Measurements from ENCODE around the gene PRKCZ. TPM values are rescaled to one million over a fixed set of nuclear protein-coding genes. Genes with fewer than 3 reads are reported as not detected.

The PRKCZ gene
- total and polyA plus RNA-seq, 7 donors = 0.07 to 2.3 (median 0.42) TPM; not detected in 1

DNA sequence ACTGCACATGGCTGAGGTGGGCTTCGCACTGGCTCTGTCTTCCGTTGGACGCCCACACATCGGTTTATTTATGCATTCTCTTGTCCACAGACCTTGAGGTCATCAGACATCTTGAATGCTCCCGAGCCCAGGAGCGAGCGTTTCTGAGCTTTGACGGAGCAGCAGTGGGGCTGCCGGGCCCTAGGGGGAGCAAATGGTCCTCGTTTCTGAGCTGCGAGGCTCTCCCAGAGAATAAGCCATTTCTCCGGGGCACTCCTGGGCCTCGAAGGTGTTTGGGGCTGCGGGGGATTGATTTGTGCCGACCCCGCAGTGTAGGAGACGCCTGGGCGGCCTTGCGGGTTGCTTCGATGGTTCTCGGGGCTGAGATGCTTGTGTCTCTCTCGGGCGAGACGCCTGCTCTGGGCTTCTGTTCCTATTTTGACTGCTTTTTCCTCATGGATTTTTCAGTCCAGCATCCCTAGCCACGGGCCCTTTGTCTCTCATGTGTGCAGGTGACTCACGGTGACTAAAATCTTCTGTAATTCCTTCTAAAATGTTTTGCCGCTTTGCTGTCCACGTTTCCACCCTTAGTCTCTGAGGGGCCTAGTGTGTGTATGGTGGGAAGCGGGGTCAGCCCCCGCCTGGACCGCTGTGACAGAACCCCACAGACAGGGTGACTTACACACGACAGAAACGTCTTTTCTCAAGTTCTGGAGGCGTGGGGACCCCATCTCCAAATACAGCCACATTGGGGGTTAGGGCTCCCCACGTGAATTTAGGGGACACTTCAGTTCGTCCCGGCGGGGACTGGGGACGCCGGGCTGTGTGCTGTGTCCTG is 82.2 kb downstream of the PRKCZ start:
- Histone ChIP-seq H3K36me3 (ENCODE audit: insufficient read depth in 1 of 2, low read depth in 1 of 2) (no peaks in the 10 kb centered on the region), H3K27ac (peak overlapping the region; percentile 42), H3K4me3 (peak overlapping the region; percentile 60), H3K4me1 (peaks cover 6% of the 10 kb centered on the region), H3K27me3 (ENCODE audit: insufficient read depth in 3 of 3, low read length in 2 of 3) (peaks cover 0 to 64% (median 37%) of the 10 kb centered on the region in 3 donors), H3K9me3 (no peaks in the 10 kb centered on the region)
- ATAC-seq = peak in 2 of 4 donors; percentile 21 to 38
- TF ChIP-seq, protein P1, sequence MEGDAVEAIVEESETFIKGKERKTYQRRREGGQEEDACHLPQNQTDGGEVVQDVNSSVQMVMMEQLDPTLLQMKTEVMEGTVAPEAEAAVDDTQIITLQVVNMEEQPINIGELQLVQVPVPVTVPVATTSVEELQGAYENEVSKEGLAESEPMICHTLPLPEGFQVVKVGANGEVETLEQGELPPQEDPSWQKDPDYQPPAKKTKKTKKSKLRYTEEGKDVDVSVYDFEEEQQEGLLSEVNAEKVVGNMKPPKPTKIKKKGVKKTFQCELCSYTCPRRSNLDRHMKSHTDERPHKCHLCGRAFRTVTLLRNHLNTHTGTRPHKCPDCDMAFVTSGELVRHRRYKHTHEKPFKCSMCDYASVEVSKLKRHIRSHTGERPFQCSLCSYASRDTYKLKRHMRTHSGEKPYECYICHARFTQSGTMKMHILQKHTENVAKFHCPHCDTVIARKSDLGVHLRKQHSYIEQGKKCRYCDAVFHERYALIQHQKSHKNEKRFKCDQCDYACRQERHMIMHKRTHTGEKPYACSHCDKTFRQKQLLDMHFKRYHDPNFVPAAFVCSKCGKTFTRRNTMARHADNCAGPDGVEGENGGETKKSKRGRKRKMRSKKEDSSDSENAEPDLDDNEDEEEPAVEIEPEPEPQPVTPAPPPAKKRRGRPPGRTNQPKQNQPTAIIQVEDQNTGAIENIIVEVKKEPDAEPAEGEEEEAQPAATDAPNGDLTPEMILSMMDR (IDR thresholded peaks at IDR 0.05) = peak; percentile 19
- DNase-seq = peak in 1 of 2 donors; percentile 43
- intact Hi-C loops (cut with DNase I) = loop anchor here in 1 of 2 donors (2.0 kb wide), 1 partner anchor 42 kb away; no protein-coding TSS in a partner anchor
- 14 to 23% (median 15%) methylated on average over 40 of the region's 40 CpGs for WGBS, 3 donors

DNA sequence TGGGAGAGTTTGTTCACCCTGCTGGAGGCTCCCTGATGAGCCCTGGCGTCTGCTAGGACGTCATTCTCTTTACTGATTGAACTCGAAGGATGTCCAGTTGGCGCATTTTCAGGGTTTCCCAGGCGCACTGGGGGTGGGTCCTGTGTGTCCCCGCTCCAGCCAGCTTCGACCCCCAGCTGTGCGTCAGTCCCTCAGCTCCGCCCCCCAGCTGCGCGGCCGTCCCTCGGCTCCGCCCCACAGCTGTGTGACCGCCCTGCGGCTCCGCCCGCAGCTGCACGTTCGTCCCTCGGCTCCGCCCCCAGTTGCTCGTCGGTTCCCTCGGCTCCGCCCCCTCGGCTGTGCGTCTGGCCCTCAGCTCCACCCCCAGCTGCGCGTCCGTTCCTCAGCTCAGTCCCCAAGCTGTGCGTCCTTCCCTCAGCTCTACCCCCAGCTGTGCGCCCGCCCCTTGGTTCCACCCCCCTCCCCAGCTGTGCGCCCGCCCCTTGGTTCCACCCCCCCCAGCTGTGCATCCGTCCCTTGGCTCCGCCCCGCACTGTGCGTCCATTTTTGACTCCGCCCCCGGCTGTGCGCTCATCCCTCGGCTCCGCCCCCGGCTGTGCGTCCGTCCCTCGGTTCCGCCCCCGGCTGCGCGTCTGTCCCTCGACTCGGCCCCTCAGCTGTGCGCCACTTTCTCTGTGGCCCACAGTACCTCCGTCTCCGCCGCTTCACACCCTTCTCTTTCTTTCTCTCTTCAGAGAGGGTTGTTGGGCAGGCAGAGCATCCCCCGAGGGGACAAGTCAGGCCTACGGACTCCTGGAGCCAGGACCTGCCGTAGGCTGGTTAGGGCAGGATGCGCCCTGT is 83.0 kb downstream of the PRKCZ start:
- H3K27me3 ChIP-seq (ENCODE audit: insufficient read depth in 3 of 3, low read length in 2 of 3) = peaks cover 0 to 60% (median 36%) of the 10 kb centered on the region in 3 donors
- H3K4me3 ChIP-seq = peak overlapping the region; percentile 60
- H3K9me3 ChIP-seq = no peaks in the 10 kb centered on the region
- peaks cover 6% of the 10 kb centered on the region for H3K4me1 ChIP-seq
- DNase-seq = peak; percentile 97 to 98
- 3 to 6% (median 4%) methylated on average over 51 to 63 of the region's 63 CpGs for WGBS, 3 donors
- intact Hi-C loops (cut with DNase I) = loop anchor here in 1 of 2 donors (2.0 kb wide), 1 partner anchor 42 kb away; no protein-coding TSS in a partner anchor
- ATAC-seq = peak; percentile 92 to 96 (median 92)
- no peaks in the 10 kb centered on the region for H3K36me3 ChIP-seq (ENCODE audit: insufficient read depth in 1 of 2, low read depth in 1 of 2)
- peak overlapping the region; percentile 60 for H3K27ac ChIP-seq
- TF ChIP-seq, protein P1 (IDR thresholded peaks at IDR 0.05) = no peak

DNA sequence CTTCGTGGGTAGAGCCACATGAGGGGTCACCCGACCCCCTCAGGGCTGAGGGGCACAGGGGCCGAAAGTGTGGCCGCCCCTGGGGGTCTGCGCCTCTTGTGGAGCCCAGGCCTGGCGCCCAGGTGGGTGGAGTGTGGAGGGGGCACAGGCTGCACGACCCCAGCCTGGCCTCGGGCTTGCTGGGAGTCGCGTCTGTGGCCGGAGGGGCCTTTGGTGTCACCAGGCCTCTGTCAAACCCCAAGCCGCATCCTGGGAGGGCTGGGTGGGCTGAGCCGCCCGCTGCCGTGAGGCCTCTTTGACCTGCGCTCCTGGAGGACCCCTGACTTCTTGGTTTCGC is 83.6 kb downstream of the PRKCZ start:
- TF ChIP-seq, protein P1 (IDR thresholded peaks at IDR 0.05) = no peak
- DNase-seq = no peak
- intact Hi-C loops (cut with DNase I) = loop anchor here in 1 of 2 donors (2.0 kb wide), 1 partner anchor 41 kb away; no protein-coding TSS in a partner anchor
- 71 to 74% (median 74%) methylated on average over 14 to 17 of the region's 17 CpGs for WGBS, 3 donors
- Histone ChIP-seq H3K9me3 (no peaks in the 10 kb centered on the region), H3K4me3 (peak overlapping the region; percentile 60), H3K36me3 (ENCODE audit: insufficient read depth in 1 of 2, low read depth in 1 of 2) (no peaks in the 10 kb centered on the region), H3K27me3 (ENCODE audit: insufficient read depth in 3 of 3, low read length in 2 of 3) (peaks cover 0 to 58% (median 35%) of the 10 kb centered on the region in 3 donors), H3K27ac (peak overlapping the region; percentile 60), H3K4me1 (peaks cover 6% of the 10 kb centered on the region)
- no peak for ATAC-seq

- 69 to 82% (median 71%) methylated on average over 9 of the region's 9 CpGs for WGBS, 3 donors
- no peak for ATAC-seq
- TF ChIP-seq, protein P1 (IDR thresholded peaks at IDR 0.05) = no peak
- no peak for DNase-seq
- Histone ChIP-seq H3K4me1 (peaks cover 6% of the 10 kb centered on the region), H3K27ac (peak overlapping the region; percentile 60), H3K27me3 (ENCODE audit: insufficient read depth in 3 of 3, low read length in 2 of 3) (peaks cover 0 to 60% (median 35%) of the 10 kb centered on the region in 3 donors), H3K4me3 (no peak overlapping the region), H3K9me3 (no peaks in the 10 kb centered on the region), H3K36me3 (ENCODE audit: insufficient read depth in 1 of 2, low read depth in 1 of 2) (no peaks in the 10 kb centered on the region)
- intact Hi-C loops (cut with DNase I) = no loop called here
Observed at GRCh38 chr1:2134266-2134620, 84.0 kb downstream of the PRKCZ start.

Data from psoas muscle (tissue), 8 donors.